Neural progenitor cell (in vitro differentiated cells): ENCODE results near the gene NRG2. TPM values are rescaled to one million over a fixed set of nuclear protein-coding genes. Genes with fewer than 3 reads are reported as not detected.

Experiments used
- DNase-seq: peaks from one replicate; pipeline ENCODE4 v3.0.0-alpha.2; 2016; ENCODE audit warnings: low spot score
- H2AFZ ChIP-seq: fragments of 200-600 bp; sonication (generic); replicated peaks from 2 replicates; pipeline ENCODE4 v1.6.1; 2016; ENCODE audit warnings: antibody characterized with exemption
- H3F3A ChIP-seq: fragments of 200-600 bp; sonication (generic); 2 replicates; pipeline ENCODE4 v1.6.1; 2016; ENCODE audit warnings: antibody characterized with exemption, low read depth
- H3K27ac ChIP-seq: fragments of 200-600 bp; sonication (generic); 2 replicates; pipeline ENCODE4 v1.5.1; 2016; ENCODE audit warnings: mild to moderate bottlenecking
- H3K27me3 ChIP-seq: fragments of 200-600 bp; sonication (generic); 2 replicates; pipeline ENCODE4 v1.6.1; 2016; ENCODE audit warnings: mild to moderate bottlenecking, moderate library complexity
- H3K36me3 ChIP-seq: fragments of 200-600 bp; sonication (generic); 2 replicates; pipeline ENCODE4 v1.5.1; 2016
- H3K4me1 ChIP-seq: fragments of 200-600 bp; sonication (generic); 2 replicates; pipeline ENCODE4 v1.6.1; 2016; ENCODE audit warnings: mixed run types
- H3K4me2 ChIP-seq: fragments of 200-600 bp; sonication (generic); 2 replicates; pipeline ENCODE4 v1.6.1; 2016
- H3K4me3 ChIP-seq: fragments of 200-600 bp; sonication (generic); 2 replicates; pipeline ENCODE4 v1.5.1; 2016
- H3K79me2 ChIP-seq: fragments of 200-600 bp; sonication (generic); 2 replicates; pipeline ENCODE4 v1.6.1; 2016; ENCODE audit warnings: low read depth
- H3K9ac ChIP-seq: fragments of 200-600 bp; sonication (generic); 2 replicates; pipeline ENCODE4 v1.6.1; 2016
- H3K9me3 ChIP-seq: fragments of 200-600 bp; sonication (generic); 2 replicates; pipeline ENCODE4 v1.5.1; 2016; ENCODE audit warnings: low read depth
- H4K20me1 ChIP-seq: fragments of 200-600 bp; sonication (generic); 2 replicates; pipeline ENCODE4 v1.6.1; 2016; ENCODE audit warnings: low read depth
- H3K27ac Mint-ChIP-seq: 3 replicates; pipeline ENCODE4 v1.8.0; 2021; ENCODE audit warnings: mixed read lengths
- H3K27me3 Mint-ChIP-seq: 2 replicates; pipeline ENCODE4 v1.8.0; 2022; ENCODE audit warnings: low read depth, mild to moderate bottlenecking, inconsistent platforms, moderate library complexity, mixed read lengths; ENCODE audit not compliant: insufficient read depth
- H3K36me3 Mint-ChIP-seq: 3 replicates; pipeline ENCODE4 v1.8.0; 2021; ENCODE audit warnings: mixed read lengths
- H3K4me1 Mint-ChIP-seq: 3 replicates; pipeline ENCODE4 v1.8.0; 2021; ENCODE audit warnings: mixed read lengths
- H3K4me3 Mint-ChIP-seq: 3 replicates; pipeline ENCODE4 v1.8.0; 2021; ENCODE audit warnings: mild to moderate bottlenecking, moderate library complexity, mixed read lengths
- H3K9me3 Mint-ChIP-seq: 3 replicates; pipeline ENCODE4 v1.8.0; 2020; ENCODE audit warnings: mixed read lengths
- EZH2 ChIP-seq: fragments of 200-600 bp; sonication (generic); IDR thresholded peaks from 2 replicates; pipeline ENCODE4 v1.6.1; 2017; ENCODE audit warnings: antibody characterized with exemption, mild to moderate bottlenecking, moderate library complexity
- EZH2phosphoT487 ChIP-seq: fragments of 200-600 bp; sonication (generic); IDR thresholded peaks from 2 replicates; pipeline ENCODE4 v1.6.1; 2017; ENCODE audit warnings: antibody characterized with exemption
- total RNA-seq: library from RNA; depleted of rRNA; stranded (reverse); fragments of >200 nt; gene quantifications from 2 replicates; pipeline ENCODE4 v1.2.3, GENCODE V29; 2015; ENCODE audit warnings: low replicate concordance
- TF ChIP-seq, protein P1 (sequence below): fragments of 200-600 bp; sonication (generic); IDR thresholded peaks from 2 replicates; pipeline ENCODE4 v1.5.1; 2017; ENCODE audit warnings: antibody characterized with exemption, mild to moderate bottlenecking

The NRG2 gene
- total RNA-seq, 1 donor from 2014 or later, result 0.13 TPM

DNA sequence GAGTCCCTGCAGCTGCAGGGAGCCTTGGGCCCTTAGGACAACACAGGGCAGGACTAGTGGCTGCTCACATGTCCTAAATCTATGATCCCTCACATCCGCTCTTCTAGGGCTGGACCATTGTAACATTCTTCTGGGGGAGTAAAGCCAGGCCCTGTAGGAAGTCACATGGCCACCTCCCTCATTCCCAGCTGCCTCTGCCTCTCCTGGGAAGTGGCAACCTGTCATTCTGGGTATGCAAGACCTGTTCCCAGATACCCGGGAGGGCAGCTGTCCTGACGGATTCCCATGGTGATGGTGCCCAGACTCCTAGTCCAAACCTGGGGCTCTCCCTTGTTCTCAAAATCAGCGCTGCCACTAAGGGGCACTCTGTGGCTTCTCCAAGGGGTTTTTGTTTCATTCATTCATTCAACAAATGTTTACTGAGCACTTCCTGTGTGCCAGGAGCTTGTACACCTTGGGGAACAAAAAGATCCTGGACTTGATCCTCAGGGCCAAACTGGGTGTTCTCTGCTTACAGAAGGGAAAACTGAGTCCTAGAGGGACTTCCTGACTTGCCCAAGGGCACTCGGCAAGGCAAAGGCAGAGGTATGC, 161.9 kb downstream of the NRG2 start:
- H3K4me1 ChIP-seq, result no peaks in the 10 kb centered on the region
- Mint-ChIP-seq H3K36me3 (no peaks in the 10 kb centered on the region), H3K4me1 (no peaks in the 10 kb centered on the region), H3K27me3 (peaks cover 3% of the 10 kb centered on the region), H3K4me3 (no peak overlapping the region), H3K27ac (no peak overlapping the region), H3K9me3 (peaks cover under 1% of the 10 kb centered on the region)
- H2AFZ ChIP-seq, result no peak overlapping the region
- no peak overlapping the region for H3K4me3 ChIP-seq
- H3K27ac ChIP-seq, result no peak overlapping the region
- H4K20me1 ChIP-seq, result no peaks in the 10 kb centered on the region
- no peaks in the 10 kb centered on the region for H3K27me3 ChIP-seq
- DNase-seq, result no peak
- no peak overlapping the region for H3K4me2 ChIP-seq
- no peaks in the 10 kb centered on the region for H3K9me3 ChIP-seq
- no peaks in the 10 kb centered on the region for H3F3A ChIP-seq
- no peak overlapping the region for H3K9ac ChIP-seq
- H3K36me3 ChIP-seq, result no peaks in the 10 kb centered on the region
- no peaks in the 10 kb centered on the region for H3K79me2 ChIP-seq
- TF ChIP-seq, protein P1, sequence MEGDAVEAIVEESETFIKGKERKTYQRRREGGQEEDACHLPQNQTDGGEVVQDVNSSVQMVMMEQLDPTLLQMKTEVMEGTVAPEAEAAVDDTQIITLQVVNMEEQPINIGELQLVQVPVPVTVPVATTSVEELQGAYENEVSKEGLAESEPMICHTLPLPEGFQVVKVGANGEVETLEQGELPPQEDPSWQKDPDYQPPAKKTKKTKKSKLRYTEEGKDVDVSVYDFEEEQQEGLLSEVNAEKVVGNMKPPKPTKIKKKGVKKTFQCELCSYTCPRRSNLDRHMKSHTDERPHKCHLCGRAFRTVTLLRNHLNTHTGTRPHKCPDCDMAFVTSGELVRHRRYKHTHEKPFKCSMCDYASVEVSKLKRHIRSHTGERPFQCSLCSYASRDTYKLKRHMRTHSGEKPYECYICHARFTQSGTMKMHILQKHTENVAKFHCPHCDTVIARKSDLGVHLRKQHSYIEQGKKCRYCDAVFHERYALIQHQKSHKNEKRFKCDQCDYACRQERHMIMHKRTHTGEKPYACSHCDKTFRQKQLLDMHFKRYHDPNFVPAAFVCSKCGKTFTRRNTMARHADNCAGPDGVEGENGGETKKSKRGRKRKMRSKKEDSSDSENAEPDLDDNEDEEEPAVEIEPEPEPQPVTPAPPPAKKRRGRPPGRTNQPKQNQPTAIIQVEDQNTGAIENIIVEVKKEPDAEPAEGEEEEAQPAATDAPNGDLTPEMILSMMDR, result no peak
- TF ChIP-seq EZH2phosphoT487, result no peak
- TF ChIP-seq EZH2, result no peak

DNA sequence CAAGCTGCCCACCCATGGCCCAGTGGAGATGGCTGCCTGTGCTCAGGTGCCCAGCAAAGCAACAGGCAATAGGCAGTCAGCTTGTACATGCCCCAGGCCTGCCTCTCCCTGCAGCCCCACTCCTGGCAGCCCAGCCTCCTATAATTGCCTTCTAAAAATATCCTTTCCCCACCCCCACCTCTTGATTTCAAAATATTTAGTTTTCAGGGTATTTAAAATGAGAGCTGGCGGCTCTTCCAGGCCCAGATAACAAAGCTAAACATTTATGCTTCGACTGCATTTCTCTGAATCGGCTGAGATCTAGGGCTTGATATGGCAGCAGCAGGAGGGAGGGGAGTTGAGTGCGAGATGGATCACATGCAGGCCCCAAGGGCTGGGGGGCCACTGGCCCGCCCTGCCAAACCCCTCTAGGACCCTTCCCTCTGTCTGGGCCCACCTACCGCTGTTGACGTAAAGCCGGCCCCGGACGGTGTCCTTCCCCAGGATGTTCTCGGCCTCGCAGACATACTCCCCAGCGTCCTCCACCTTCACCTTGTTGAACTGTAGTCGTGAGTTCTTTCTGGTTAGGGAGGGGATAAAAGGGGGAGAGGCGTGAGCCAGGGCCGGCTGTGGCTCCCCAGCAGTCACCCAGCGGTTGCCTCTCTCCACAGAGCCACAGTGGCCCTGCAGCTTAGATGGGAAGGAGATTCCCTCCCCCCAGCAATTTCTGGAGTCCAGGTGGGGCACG, 162.5 kb downstream of the NRG2 start:
- no peaks in the 10 kb centered on the region for H3K9me3 ChIP-seq
- Mint-ChIP-seq H3K4me1 (no peaks in the 10 kb centered on the region), H3K36me3 (no peaks in the 10 kb centered on the region), H3K27me3 (peaks cover 3% of the 10 kb centered on the region), H3K27ac (no peak overlapping the region), H3K9me3 (peaks cover 3% of the 10 kb centered on the region), H3K4me3 (no peak overlapping the region)
- no peak overlapping the region for H2AFZ ChIP-seq
- H3K4me2 ChIP-seq, result no peak overlapping the region
- no peak overlapping the region for H3K4me3 ChIP-seq
- no peaks in the 10 kb centered on the region for H3K79me2 ChIP-seq
- no peak overlapping the region for H3K27ac ChIP-seq
- H3K9ac ChIP-seq, result no peak overlapping the region
- H3F3A ChIP-seq, result no peaks in the 10 kb centered on the region
- H3K36me3 ChIP-seq, result no peaks in the 10 kb centered on the region
- no peak for DNase-seq
- TF ChIP-seq, protein P1, result no peak
- no peak for TF ChIP-seq EZH2phosphoT487
- no peak for TF ChIP-seq EZH2
- H3K27me3 ChIP-seq, result no peaks in the 10 kb centered on the region
- H4K20me1 ChIP-seq, result no peaks in the 10 kb centered on the region
- H3K4me1 ChIP-seq, result no peaks in the 10 kb centered on the region

DNA sequence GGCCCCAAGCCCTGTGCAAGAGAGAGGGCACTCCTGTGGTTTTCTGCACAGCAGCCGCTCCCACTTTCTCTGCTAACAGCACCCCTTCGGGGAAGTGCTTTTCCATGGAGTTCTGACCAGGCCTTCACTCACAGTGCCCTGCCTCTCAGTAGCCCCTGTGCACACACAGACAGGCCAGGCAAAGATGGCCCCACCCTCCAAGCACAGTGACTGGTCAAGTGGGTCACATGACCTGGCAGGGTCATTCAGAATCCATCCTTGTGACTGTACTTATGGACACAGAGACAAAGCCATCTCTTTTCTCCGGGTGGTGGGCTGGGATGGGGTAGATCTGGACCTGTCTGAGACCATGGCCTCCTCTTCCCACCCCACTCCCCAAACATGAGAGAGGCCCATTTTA, 165.0 kb downstream of the NRG2 start:
- H3K4me2 ChIP-seq, result no peak overlapping the region
- H2AFZ ChIP-seq, result no peak overlapping the region

More for the DNA sequence above, 165.0 kb downstream of the NRG2 start:
- H3K4me1 Mint-ChIP-seq, result no peaks in the 10 kb centered on the region
- no peak overlapping the region for H3K27ac ChIP-seq
- no peaks in the 10 kb centered on the region for H3K27me3 ChIP-seq
- no peak for DNase-seq
- no peaks in the 10 kb centered on the region for H3F3A ChIP-seq
- no peak overlapping the region for H3K4me3 Mint-ChIP-seq
- H3K27ac Mint-ChIP-seq, result no peak overlapping the region
- H3K9ac ChIP-seq, result no peak overlapping the region
- H4K20me1 ChIP-seq, result no peaks in the 10 kb centered on the region
- no peaks in the 10 kb centered on the region for H3K79me2 ChIP-seq
- no peaks in the 10 kb centered on the region for H3K36me3 Mint-ChIP-seq
- H3K9me3 Mint-ChIP-seq, result peaks cover 3% of the 10 kb centered on the region
- peaks cover 7% of the 10 kb centered on the region for H3K27me3 Mint-ChIP-seq
- H3K36me3 ChIP-seq, result no peaks in the 10 kb centered on the region
- H3K4me1 ChIP-seq, result no peaks in the 10 kb centered on the region
- TF ChIP-seq EZH2 (no peak), EZH2phosphoT487 (no peak)
- TF ChIP-seq, protein P1, result no peak
- no peak overlapping the region for H3K4me3 ChIP-seq
- H3K9me3 ChIP-seq, result no peaks in the 10 kb centered on the region
